GM12801 (cell line): Measurements from ENCODE around the gene COL15A1.

ENCODE experiments used
- CTCF ChIP-seq: IDR thresholded peaks from one replicate; pipeline ENCODE4 v1.5.1; 2011; ENCODE audit warnings: control low read depth; ENCODE audit not compliant: insufficient read length; ENCODE audit errors: extremely low read depth

The COL15A1 gene

GRCh38 chr9:98917746-98918487 is 25.8 kb upstream of the COL15A1 start:
- no peak for TF ChIP-seq CTCF

GRCh38 chr9:98921732-98922131 is 22.0 kb upstream of the COL15A1 start:
- TF ChIP-seq CTCF, result no peak

- TF ChIP-seq CTCF, result no peak
These were observed 20.8 kb upstream of the COL15A1 start for GRCh38 chr9:98922721-98923435.

- TF ChIP-seq CTCF, result no peak
These were observed 20.1 kb upstream of the COL15A1 start for GRCh38 chr9:98923451-98924123.

GRCh38 chr9:98924946-98925820 is 18.5 kb upstream of the COL15A1 start:
- TF ChIP-seq CTCF, result no peak

GRCh38 chr9:98925956-98926355 is 17.8 kb upstream of the COL15A1 start:
- no peak for TF ChIP-seq CTCF
